HepG2 (cell line): ENCODE results near the gene FGF19. TPM values are rescaled to one million over a fixed set of nuclear protein-coding genes. Genes with fewer than 3 reads are reported as not detected.

Experiments
- ARNT2 ChIP-seq: sonication (generic); formaldehyde crosslinking; IDR thresholded peaks from 2 replicates; pipeline ENCODE4 v1.8.0; 2022; ENCODE audit warnings: mild to moderate bottlenecking, low read depth, missing genetic modification reagents, moderate library complexity
- ATM ChIP-seq: fragments of 450-650 bp; IDR thresholded peaks from 2 replicates; pipeline ENCODE4 v1.7.1; 2017; ENCODE audit warnings: mild to moderate bottlenecking, borderline replicate concordance
- CEBPG ChIP-seq: IDR thresholded peaks from 2 replicates; pipeline ENCODE4 v1.6.1; 2016
- ETV6 ChIP-seq: sonication (generic); formaldehyde crosslinking; conservative IDR thresholded peaks from 2 replicates; pipeline ENCODE4 v1.4.0; 2020; ENCODE audit warnings: missing genetic modification reagents
- FOSL1 ChIP-seq: sonication (generic); formaldehyde crosslinking; IDR thresholded peaks from 2 replicates; pipeline ENCODE4 v1.9.0; 2021; ENCODE audit warnings: missing genetic modification reagents, borderline replicate concordance
- FOXA3 ChIP-seq: IDR thresholded peaks from 2 replicates; pipeline ENCODE4 v1.6.1; 2016; ENCODE audit warnings: missing genetic modification reagents, missing compliant biosample characterization
- HNRNPK ChIP-seq: fragments of 200-400 bp; formaldehyde crosslinking; IDR thresholded peaks from 2 replicates; pipeline ENCODE4 v1.6.1; 2018; ENCODE audit warnings: low read length, low read depth, moderate library complexity, mild to moderate bottlenecking; ENCODE audit not compliant: poor library complexity, severe bottlenecking
- IKZF5 ChIP-seq: IDR thresholded peaks from 2 replicates; pipeline ENCODE4 v1.6.1; 2018; ENCODE audit warnings: missing genetic modification reagents, mild to moderate bottlenecking, missing compliant biosample characterization
- KDM5A ChIP-seq: fragments of 200-600 bp; sonication (generic); IDR thresholded peaks from 2 replicates; pipeline ENCODE4 v1.7.0; 2018; ENCODE audit warnings: antibody characterized with exemption, mild to moderate bottlenecking, low read length, borderline replicate concordance
- KLF9 ChIP-seq: IDR thresholded peaks from 2 replicates; pipeline ENCODE4 v1.6.1; 2016; ENCODE audit warnings: low read depth
- PHF5A ChIP-seq: IDR thresholded peaks from one replicate; pipeline ENCODE4 v1.6.1; 2018; ENCODE audit warnings: low read depth, missing genetic modification reagents; ENCODE audit not compliant: unreplicated experiment
- PRPF4 ChIP-seq: fragments of 200-400 bp; formaldehyde crosslinking; IDR thresholded peaks from 2 replicates; pipeline ENCODE4 v1.6.1; 2016; ENCODE audit warnings: low read length, low read depth; ENCODE audit not compliant: poor library complexity, severe bottlenecking
- SIX4 ChIP-seq: sonication (generic); formaldehyde crosslinking; IDR thresholded peaks from 2 replicates; pipeline ENCODE4 v1.4.0; 2020; ENCODE audit warnings: missing genetic modification reagents
- ZNF629 ChIP-seq: sonication (generic); formaldehyde crosslinking; conservative IDR thresholded peaks from 2 replicates; pipeline ENCODE4 v1.5.0; 2020; ENCODE audit warnings: missing genetic modification reagents
- ZNF761 ChIP-seq: sonication (generic); formaldehyde crosslinking; conservative IDR thresholded peaks from 2 replicates; pipeline ENCODE4 v1.4.0; 2020; ENCODE audit warnings: mild to moderate bottlenecking, missing genetic modification reagents
- ZSCAN12 ChIP-seq: sonication (generic); formaldehyde crosslinking; IDR thresholded peaks from 2 replicates; pipeline ENCODE4 v1.9.0; 2021; ENCODE audit warnings: mild to moderate bottlenecking, missing genetic modification reagents
- polyA plus RNA-seq, 8 experiments: library from polyadenylated mRNA; depleted of rRNA in 3 of 8; stranded (reverse) in 7 of 8; unstranded in 1 of 8; fragments of >200 nt; fragmentation: Illumina TruSeq in 4 of 8; extraction: Trizol in 4 of 8; gene quantifications; 2 replicates each; pipeline versions ENCODE4 v1.2.1 to v1.2.3, GENCODE V29; 2011 to 2016; ENCODE audit warnings: low read depth in 4 of 8, missing spikeins in 1 of 8, mixed read lengths in 1 of 8; ENCODE audit not compliant: insufficient read depth in 1 of 8
- total RNA-seq, 5 experiments: library from RNA; depleted of rRNA; stranded (reverse); fragments of >200 nt; fragmentation: Illumina TruSeq; extraction: Trizol; gene quantifications; 2 replicates each; pipeline ENCODE4 v1.2.3, GENCODE V29; 2016; ENCODE audit warnings: low read depth in 1 of 5
- TF ChIP-seq, protein P1 (sequence below): IDR thresholded peaks from 2 replicates; pipeline ENCODE4 v1.6.1; 2012; ENCODE audit warnings: low read length, improper control_type of control experiment
- TF ChIP-seq, protein P2 (sequence below): sonication (generic); formaldehyde crosslinking; IDR thresholded peaks from 2 replicates; pipeline ENCODE4 v1.5.1; 2020; ENCODE audit warnings: mild to moderate bottlenecking, moderate library complexity, missing genetic modification reagents
- TF ChIP-seq, protein P3 (sequence below): IDR thresholded peaks from 2 replicates; pipeline ENCODE4 v1.6.1; 2016
- TF ChIP-seq, protein P4 (sequence below): sonication (generic); formaldehyde crosslinking; IDR thresholded peaks from 2 replicates; pipeline ENCODE4 v1.4.0; 2020; ENCODE audit warnings: mild to moderate bottlenecking, missing genetic modification reagents
- TF ChIP-seq, protein P5 (sequence below): IDR thresholded peaks from 2 replicates; pipeline ENCODE4 v1.6.1; 2016; ENCODE audit warnings: control low read depth

Gene FGF19
- total and polyA plus RNA-seq, 2 of the 13 experiments (the other 11 are each of a cell fraction or from before 2014, with no cell fraction given): 0.07 TPM; not detected in 1

DNA sequence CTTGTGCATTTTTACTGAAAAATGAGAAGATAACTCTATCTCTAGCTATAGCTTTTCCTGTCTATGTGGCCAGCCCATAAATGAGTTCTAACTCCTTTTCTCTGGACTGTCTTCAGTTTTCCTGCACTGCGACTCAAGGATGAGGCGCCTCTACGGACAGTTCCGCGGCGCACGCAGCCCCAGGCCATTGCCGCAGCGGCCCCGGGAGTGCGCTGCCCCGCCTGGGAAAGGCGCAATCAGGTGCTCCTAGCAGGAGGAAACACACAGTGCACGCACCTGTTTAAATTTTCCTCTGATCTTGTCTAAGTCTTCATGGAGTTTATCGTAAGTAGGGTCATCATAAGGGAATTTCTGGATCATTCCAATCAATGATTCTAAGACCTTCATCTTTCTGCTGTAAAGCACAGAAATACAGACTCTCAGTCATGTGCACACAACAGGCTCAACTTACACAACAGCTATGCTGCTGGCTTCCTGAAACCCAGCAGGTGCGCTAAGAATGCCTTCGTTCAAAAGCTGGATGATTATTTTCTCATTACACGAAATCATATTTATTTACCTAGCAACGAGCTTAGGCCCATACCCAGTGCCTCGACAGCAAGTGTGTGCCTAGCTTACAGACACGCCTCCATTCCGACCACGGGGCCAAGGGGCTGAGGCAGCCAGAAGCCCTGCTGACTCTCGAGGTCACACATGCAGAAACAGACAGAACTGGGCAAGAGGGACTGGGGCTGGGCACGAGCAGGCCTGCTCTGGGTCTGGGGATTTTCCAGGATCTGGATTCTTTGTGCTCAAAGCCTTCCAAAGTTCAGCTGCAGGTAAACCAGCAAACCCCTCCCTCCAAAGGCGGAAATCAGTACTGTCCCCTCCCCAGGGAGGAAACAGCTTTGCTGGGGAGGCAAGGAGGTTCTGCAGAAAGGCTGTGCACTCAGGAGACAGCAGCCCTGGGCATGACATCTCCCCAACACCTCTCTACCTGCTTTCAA lies 35.9 kb downstream of the FGF19 start (continued):
- TF ChIP-seq, protein P1, sequence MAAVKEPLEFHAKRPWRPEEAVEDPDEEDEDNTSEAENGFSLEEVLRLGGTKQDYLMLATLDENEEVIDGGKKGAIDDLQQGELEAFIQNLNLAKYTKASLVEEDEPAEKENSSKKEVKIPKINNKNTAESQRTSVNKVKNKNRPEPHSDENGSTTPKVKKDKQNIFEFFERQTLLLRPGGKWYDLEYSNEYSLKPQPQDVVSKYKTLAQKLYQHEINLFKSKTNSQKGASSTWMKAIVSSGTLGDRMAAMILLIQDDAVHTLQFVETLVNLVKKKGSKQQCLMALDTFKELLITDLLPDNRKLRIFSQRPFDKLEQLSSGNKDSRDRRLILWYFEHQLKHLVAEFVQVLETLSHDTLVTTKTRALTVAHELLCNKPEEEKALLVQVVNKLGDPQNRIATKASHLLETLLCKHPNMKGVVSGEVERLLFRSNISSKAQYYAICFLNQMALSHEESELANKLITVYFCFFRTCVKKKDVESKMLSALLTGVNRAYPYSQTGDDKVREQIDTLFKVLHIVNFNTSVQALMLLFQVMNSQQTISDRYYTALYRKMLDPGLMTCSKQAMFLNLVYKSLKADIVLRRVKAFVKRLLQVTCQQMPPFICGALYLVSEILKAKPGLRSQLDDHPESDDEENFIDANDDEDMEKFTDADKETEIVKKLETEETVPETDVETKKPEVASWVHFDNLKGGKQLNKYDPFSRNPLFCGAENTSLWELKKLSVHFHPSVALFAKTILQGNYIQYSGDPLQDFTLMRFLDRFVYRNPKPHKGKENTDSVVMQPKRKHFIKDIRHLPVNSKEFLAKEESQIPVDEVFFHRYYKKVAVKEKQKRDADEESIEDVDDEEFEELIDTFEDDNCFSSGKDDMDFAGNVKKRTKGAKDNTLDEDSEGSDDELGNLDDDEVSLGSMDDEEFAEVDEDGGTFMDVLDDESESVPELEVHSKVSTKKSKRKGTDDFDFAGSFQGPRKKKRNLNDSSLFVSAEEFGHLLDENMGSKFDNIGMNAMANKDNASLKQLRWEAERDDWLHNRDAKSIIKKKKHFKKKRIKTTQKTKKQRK: no peak
- TF ChIP-seq FOSL1 (CRISPR knock-in tag): no peak
- TF ChIP-seq HNRNPK: no peak
- TF ChIP-seq SIX4 (CRISPR knock-in tag): peak; percentile 48
- TF ChIP-seq, protein P2, sequence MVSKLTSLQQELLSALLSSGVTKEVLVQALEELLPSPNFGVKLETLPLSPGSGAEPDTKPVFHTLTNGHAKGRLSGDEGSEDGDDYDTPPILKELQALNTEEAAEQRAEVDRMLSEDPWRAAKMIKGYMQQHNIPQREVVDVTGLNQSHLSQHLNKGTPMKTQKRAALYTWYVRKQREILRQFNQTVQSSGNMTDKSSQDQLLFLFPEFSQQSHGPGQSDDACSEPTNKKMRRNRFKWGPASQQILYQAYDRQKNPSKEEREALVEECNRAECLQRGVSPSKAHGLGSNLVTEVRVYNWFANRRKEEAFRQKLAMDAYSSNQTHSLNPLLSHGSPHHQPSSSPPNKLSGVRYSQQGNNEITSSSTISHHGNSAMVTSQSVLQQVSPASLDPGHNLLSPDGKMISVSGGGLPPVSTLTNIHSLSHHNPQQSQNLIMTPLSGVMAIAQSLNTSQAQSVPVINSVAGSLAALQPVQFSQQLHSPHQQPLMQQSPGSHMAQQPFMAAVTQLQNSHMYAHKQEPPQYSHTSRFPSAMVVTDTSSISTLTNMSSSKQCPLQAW (CRISPR knock-in tag): peak; percentile 94
- 0 out of 2 replicates have a peak, but pooled peaks have one; percentile 79 for TF ChIP-seq ZNF761
- peak; percentile 84 for TF ChIP-seq FOXA3 (CRISPR knock-in tag)
- TF ChIP-seq IKZF5 (CRISPR knock-in tag): peak; percentile 87; the same call in 1 of the 2 replicates
- TF ChIP-seq ETV6 (CRISPR knock-in tag): no peak
- TF ChIP-seq, protein P3, sequence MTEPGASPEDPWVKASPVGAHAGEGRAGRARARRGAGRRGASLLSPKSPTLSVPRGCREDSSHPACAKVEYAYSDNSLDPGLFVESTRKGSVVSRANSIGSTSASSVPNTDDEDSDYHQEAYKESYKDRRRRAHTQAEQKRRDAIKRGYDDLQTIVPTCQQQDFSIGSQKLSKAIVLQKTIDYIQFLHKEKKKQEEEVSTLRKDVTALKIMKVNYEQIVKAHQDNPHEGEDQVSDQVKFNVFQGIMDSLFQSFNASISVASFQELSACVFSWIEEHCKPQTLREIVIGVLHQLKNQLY: peak; percentile 83
- TF ChIP-seq CEBPG: peak; percentile 67
- TF ChIP-seq KLF9 (CRISPR knock-in tag): no peak
- no peak for TF ChIP-seq PRPF4
- TF ChIP-seq ZNF629 (CRISPR knock-in tag): no peak; the same call in 1 of the 2 replicates
- no peak for TF ChIP-seq KDM5A
- TF ChIP-seq ZSCAN12 (CRISPR knock-in tag): no peak
- TF ChIP-seq, protein P4, sequence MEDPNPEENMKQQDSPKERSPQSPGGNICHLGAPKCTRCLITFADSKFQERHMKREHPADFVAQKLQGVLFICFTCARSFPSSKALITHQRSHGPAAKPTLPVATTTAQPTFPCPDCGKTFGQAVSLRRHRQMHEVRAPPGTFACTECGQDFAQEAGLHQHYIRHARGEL (CRISPR knock-in tag): no peak
- TF ChIP-seq PHF5A (CRISPR knock-in tag): no peak
- TF ChIP-seq ATM: no peak
- TF ChIP-seq, protein P5, sequence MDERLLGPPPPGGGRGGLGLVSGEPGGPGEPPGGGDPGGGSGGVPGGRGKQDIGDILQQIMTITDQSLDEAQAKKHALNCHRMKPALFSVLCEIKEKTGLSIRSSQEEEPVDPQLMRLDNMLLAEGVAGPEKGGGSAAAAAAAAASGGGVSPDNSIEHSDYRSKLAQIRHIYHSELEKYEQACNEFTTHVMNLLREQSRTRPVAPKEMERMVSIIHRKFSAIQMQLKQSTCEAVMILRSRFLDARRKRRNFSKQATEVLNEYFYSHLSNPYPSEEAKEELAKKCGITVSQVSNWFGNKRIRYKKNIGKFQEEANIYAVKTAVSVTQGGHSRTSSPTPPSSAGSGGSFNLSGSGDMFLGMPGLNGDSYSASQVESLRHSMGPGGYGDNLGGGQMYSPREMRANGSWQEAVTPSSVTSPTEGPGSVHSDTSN (CRISPR knock-in tag): no peak
- no peak for TF ChIP-seq ARNT2 (CRISPR knock-in tag)
